Activated CD4-positive, alpha-beta T cell treated with anti-CD3 and anti-CD28 coated beads, Interleukin-2, amount 50 U/mL, for 48 hours (primary cell): ENCODE results near the gene ITSN1.
"Not testable (repeated sequence)": the region's sequence is repeated elsewhere in the genome, so short reads cannot be mapped to it uniquely, and the experiment has no call there.

Experiments used
- DNase-seq, 2 experiments: peaks; one replicate each; pipeline ENCODE4 v3.0.0-alpha.2; 2020

ITSN1 gene

DNA sequence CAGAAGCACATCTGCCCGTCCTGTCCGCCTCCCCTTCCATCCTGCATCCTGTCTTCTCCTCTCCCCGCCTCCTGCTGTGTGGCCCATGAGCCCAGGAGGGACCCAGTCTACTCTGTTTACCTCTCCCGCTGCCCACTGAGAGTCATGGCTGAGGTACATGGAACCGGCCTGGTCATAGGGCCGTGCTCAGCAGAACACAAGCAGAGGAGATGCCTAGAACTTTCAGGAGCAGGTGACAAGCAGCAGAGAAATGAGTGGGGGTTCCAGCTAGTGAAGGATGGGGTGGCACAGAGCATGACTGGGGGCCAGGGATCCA lies 202.5 kb downstream of the ITSN1 start:
- DNase-seq: no peak

DNA sequence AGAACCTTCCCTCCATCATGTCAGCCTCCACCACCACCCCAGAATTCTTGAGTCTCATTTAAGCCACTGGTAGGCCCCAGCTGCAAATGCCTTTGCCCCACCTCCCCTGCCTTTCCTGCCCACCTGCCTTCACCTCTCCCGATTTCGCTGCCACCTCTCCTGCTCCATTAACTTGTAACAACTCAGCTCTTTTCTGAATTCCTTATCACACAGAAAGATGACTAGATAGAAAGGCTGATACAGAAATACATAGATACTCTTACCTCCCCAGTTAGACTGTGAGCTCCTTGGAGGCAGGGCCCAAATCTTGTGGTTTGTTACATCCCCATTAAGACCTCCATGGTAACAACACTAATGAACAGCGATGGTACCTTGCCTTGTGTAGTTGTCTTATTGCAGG lies 203.8 kb downstream of the ITSN1 start:
- no peak for DNase-seq

DNA sequence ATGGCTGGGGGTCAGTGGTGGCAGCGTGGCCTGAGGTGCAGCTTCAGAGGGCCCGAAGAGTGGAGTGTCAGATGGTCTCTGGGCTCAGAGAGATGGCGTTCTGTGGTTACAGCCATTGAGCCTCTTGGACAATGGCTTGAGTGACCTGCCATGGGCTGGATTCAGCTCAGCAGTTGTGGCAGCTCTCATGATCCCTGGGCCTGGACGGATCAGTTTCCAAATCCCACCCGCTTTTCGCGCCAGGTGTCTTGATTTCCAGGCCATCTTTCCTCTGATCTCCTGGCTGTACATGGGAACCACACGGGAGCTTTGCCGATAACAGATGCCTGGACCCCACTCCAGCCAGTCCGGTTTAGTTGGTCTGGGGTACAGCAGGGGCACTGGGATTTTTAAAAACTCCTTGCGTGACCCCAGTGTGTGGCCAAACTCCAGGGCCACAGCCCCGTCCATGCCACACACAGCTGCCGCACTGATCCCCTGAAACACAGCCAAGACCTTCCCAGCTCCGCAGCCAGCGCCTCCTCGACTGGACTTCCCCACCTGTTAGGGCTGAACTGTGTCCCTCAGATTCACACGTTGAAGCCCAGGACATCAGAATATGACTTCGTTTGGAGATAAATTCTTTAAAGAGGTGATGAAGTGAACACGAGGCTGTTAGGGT lies 205.4 kb downstream of the ITSN1 start:
- no peak for DNase-seq

DNA sequence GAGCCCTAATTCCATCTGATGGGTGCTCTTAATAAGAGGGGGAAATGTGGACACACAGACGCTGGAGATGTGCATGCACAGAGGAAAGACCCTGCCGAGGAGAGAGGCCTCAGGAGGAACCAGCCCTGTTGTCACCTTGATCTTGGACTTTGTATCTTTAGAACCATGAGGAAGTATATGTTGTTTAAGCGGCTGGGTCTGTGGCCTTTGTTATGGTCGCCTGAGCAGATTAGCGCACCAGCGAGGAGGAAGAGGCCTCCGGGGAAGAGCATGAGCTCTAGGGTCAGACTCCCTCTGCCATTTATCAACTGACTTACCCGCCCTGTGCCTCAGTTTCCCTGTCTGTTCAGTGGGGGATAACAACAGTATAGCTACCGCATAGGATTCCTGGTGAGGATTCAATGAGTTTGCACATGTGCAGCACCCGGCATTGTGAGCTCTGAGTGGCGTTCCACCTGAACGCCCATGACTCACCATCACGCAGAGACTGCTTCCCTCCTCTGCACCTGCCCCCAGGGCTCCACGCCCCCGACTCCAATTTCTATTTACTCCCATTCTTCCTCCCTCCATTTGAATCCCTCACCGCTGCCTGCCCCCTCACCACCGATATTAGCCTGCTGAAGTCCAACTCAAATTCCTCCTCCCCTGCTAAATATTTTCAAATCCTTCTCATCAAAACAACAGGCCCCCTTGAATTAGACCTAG lies 206.1 kb downstream of the ITSN1 start:
- no peak for DNase-seq

DNA sequence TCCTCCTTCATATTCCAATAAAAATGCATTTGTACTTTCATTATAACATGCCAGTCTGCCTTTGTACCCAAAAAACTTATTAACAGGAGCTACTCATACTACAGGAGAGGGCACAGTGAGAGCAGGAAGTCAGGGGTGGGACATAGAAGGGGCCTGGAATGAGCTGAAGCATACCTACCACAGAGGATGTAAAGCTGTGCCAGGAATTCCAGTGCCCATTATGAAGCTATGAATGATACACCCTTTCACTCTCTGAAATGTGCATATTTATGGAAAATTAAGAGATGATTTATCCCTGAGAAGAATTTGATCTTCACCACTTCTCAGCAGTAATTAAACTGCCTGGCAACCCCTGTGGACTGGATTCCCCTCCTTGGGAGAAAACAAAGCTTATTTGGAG lies 207.5 kb downstream of the ITSN1 start:
- no peak for DNase-seq

DNA sequence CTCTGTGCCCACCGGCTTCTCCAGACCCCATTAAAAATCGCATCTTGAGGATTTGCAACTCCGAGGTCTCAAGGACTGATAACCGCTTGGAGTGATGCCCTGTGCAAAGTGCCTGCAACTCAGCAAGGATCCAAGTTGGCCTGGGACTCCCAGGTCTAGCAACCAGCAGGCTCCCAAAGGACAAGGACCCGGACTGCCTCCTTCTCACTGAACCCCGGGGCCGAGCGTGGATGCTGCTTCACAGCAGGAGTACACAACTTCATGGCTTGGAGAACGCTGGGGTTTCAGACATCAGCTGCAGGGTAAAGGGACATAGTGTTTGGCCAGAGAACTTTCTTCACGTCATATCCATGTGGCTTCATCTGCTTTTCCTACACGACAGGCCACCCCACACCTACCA lies 208.1 kb downstream of the ITSN1 start:
- no peak for DNase-seq

DNA sequence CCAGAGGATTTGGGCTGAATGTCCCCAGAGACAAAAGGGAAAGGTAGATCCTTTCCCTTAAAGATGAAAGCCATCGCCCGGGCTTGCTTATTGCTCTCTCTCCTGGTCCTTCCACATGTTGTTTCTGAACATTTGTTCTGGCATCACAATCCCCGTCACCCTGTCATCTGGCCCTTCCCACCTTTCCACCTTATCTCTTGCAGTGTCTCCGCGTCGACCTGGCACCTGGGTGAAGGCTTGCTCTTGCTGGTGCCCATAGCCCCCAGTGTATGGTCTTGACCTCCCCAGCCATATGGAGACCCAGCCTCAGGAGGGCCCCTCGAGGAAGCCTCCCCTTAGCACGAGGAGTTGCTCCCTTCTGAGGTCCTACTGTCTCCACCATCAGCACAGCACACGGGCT lies 208.7 kb downstream of the ITSN1 start:
- DNase-seq: no peak

DNA sequence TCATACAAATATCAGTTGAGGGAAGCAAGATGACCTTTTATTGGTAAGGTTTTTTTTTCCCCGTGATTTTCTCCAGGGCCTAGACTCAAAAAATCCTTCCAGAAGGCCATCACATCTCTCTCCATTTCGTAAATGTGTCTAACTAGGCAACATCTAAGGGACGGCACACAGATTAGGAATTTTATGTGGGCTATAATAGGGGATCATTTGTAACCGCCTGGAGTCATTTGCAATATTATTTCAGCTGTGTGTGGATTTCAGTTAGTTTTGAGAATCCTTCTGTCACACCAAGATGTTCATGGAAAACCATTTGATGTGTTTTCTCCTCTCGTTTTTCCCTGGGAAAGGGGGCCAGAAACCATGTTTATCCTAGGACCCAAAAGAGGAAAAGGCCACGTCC lies 210.2 kb downstream of the ITSN1 start:
- DNase-seq: no peak

DNA sequence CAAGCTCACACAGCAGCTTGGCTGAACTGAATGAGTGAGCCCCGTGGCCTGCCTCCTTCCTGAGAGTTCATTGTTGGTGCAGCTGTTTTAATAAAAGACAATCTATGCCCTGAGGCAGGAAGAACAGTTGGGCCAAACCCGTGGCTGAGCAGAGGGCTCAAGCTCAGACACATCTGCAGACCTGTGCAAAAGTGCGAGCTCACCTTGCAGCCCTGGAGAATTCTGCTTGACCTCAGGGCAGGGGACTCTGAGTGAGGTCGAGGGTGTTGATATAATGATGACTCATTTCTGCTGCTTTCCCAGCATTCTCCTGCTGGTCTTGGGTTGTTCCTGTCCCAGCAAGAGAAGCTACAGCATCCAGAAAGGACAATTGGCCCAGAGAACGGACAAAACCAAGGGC lies 212.3 kb downstream of the ITSN1 start:
- no peak for DNase-seq

DNA sequence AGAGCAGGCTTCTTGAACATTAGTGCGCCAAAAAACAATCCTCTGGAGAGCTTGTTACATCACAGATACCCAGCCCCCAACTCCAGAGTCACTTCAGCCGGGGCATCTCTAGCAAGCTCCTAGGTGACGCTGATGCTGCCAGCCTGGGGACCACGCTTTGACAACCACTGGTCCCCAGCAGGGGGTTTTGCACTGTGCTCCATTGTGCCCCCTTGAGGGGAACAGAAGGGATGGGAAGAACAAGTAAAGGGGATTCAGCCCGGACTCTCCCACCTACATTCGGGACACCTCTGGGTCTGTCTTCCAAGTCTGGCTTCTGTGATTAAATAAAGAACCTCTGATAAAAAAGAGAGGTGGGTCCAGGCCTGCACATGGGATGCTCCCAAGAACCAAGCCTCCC lies 212.9 kb downstream of the ITSN1 start:
- no peak for DNase-seq

DNA sequence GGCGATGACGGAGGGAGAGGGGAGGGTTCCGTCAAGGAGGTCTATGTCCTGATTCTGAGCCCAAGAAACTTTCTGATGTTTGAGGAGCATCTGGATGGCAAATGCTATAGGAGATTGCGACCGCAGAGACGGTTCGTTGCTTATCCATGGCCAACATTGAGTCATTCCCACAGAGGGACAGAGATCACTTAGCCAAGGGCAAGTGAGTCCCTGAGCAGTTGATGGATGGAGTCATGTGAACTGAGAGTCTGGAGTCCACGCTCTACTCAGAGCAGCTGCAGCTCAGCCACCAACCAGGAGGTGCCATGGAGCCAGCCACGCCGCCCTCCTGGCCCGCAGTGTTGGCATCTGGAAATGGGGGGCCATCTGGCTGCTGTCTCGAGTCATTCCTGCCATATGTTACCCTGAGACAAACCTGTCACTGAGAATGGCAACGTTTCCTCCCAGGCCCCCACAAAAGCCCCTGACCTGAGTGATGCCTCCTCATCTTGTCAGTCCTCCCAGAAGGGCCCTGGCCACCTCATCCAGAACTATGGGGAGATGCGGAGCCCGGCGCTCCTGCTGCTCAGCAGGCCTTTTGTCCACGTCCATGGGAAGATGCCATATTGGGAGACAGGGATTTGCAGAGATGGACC lies 214.7 kb downstream of the ITSN1 start:
- no peak for DNase-seq

DNA sequence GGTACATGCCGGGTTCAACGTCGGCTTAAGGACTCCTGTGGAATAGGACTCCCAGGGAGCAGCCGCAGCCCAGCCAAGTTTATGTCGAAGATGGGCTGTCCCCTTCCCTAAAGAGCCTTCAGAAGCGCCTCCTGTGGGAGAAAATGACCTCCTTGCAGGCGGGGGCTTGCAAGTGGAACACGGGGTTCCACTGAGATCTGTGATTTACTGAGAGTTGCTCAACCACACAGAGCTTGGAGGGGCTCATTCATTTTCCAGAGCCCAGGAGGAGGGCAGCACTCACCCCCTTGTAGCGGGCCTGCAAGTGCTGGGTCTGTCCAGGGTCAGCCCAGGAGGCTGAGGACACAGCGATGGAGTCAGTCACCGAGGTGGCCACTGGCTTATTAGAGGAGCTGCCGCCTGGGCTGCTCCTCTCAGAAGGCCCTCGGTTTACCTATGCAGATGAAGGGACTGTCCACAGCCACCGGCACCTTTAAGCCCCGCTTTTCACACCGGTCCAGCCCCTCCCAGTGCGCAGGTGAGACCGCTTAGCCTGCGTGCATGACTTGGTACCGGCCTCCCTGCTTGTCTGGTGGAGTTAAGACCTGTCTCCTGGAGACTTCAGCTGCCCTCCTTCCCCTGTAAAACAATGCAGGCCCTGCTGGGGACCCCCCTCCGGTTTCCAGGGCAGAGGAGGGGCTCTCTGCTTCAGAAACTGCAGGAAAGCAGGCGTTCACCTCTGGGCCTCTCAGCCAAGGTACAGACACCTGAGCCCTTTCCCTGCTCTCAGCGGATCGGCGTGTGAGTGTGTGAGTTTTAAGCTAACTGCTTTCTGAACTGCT lies 215.8 kb downstream of the ITSN1 start:
- no peak for DNase-seq

DNA sequence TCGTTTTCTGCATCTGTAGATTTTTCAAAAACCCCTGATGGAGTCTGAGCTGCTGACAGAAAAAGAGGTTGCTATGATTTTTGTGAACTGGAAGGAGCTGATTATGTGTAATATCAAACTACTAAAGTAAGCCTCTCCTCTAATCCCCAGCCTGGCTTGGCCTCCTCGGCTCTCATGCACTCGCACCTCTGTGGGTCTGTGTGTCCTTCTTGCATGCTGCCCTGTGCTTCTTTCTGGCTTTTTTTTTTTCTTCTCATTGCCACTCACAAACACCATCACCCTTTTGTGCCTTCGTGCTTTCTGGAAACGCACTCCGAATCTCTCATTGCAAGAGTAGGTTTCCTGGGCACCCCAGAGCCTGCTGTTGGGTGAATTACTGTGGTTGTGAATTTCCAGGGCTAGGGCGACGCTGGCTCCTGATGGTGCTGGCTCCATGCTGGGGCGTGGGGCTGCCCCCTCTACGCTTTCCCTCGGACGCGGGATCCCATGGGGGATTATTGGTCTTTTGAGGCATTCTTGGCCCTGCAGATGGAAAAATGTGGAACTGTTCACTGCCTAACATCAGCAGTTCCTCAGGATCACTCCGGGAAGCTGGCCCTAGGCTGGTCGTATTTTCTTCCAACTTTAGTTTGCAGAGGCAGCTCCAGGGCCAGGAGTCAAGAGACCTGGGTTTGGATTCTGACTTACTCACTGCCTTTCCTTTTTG lies 216.5 kb downstream of the ITSN1 start:
- no peak for DNase-seq

DNA sequence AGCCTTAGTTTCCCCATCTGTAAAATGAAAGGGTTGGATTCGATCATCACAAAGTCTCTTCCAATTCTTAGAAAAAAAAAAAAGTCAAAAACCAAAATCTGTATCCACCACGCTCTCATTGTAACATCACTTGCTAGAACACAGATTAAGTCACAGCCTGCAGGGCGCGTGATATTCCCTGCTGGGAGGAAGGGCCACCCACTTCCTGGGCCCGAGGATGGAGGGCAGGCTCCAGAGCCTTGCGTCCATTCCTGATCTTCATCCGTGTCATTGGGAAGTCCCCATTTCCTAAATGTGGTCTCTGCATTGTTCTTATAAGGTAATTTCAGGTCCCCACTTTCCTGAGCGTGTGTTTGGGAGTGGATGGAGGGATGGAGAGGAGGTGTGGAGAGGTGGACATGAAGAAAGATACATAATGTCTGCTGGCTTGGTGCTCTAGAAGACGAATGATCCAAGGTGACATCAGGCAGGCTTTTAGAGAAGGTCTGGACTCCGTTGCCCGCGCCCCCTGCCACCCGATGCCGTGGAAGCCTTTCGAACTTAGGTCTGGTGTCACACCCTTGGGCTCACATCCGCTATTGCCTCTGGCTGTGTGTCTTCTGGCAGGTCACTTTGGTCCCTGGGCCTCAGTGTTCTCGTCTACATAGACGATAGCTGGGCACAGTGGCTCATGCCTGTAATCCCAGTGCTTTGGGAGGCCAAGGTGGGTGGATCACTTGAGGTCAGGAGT lies 217.2 kb downstream of the ITSN1 start:
- no peak for DNase-seq

DNA sequence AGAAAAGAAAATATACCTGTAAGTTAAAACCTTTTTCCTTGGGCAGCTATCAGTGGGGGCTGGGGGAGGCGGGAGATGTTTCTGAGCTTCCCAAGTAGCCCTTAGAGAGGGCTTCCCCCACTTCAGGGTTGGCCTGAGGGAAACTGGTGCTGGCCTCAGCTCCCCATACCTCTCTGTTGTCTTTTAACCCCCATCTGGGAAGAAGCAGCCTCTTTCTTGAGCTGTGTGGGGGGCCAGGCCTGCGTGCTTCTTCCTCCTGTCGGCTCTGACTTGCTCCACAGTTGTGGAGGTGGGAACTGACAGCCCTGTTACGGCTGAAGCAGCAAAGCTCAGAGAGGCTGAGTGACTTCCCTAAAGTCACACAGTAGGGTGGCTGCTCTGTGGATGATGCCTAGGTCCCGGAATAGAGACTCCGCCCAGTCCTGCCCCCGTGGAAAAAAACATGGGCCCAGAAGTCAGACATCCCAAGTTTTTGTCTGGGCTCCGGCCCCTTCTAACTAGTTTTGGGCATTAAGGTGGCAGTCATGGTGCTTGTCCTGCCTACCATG lies 218.1 kb downstream of the ITSN1 start:
- DNase-seq: no peak

DNA sequence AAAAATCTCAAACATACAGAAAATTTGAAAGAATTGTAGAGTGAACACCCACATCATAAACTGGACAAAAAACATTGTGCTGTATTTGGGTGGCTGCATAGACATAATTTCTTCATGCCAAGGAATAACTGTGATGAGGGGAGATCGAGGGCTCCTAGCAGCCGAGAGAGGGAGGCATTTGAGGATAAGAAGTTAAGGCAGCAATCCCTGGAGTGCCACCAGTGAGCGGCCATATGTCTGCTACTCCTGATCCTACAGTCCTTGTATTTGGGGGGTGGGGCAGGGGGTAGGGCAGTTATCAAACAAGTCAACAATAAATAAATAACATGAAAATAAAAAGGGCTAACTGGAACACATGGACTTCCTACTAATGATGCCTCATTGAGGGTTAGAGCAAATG lies 218.8 kb downstream of the ITSN1 start:
- no peak for DNase-seq

DNA sequence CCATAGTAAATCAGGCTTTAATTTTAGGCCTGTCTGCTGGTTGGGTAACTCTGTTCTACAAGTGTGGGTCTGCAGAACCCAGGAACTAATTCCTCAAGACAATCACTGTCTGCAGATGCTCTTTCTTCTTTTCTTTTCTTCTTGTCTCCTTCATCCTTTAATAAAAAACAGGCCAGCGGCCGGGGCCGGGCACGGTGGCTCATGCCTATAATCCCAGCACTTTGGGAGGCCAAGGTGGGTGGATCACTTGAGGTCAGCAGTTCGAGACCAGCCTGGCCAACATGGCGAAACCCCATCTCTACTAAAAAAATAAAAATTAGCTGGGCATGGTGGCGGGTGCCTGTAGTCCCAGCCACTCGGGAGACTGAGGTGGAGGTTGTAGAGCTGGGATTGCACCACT lies 220.9 kb downstream of the ITSN1 start:
- DNase-seq: not testable (repeated sequence)

DNA sequence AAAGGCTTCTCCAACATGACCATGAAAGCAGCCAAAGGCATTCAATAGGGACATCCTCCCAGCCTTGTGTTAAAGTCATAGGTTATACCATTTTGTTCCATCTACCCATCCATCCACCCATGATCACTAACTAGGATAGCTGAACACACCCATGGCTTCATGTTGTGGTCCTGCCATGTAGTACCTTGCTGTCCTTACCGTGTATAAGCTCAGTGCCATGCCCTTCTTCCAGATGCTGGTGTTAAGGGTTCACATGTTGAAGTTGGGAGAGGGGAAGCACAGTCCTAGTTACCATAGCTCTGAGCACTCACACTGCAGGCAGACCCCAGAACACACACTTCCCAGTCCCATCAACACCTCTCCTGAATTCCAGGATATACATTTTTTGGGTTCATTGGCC lies 221.8 kb downstream of the ITSN1 start:
- no peak for DNase-seq

DNA sequence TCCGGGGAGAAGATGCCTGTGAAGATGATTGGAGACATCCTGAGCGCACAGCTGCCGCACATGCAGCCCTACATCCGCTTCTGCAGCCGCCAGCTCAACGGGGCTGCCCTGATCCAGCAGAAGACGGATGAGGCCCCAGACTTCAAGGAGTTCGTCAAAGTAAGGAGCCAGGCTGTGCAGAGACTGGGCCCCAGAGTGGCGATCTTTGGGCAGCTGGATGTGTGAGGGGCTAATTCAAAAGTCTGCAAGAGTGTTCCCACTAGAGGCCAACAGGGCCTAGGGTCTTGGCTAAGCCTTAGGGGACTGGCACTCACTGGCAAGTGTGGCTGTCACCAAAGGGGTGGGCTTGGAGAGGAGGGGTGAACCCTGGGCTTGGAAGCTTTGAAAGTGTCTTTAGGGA lies 222.9 kb downstream of the ITSN1 start:
- no peak for DNase-seq

DNA sequence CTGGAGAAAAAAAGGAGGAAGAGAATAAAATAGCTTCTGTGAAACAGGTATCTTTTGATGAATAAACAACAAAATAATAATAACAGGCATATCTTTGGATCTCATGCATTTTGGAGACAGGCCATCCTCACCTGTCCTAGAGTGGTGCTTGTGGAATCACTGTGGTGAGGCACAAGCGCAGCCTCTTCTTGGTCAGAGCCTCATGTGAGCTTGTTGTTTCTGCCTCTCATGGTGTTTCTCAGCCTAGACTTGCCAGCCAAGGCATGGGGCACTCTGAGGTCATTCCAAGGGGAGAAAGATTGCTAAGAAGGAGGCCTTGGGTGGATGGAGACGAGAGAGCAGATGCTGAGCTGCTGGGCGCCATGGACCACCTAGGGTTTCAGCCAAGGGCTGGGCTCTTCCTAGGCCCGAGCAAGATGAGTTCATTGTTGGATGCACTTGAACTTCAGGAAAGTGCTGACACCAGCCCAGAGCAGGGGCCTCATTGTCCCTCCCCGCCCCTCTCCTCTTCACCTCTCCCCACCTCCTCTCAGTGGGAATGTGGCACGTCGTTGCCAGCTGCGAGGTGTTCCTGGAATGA lies 223.8 kb downstream of the ITSN1 start:
- DNase-seq: no peak

DNA sequence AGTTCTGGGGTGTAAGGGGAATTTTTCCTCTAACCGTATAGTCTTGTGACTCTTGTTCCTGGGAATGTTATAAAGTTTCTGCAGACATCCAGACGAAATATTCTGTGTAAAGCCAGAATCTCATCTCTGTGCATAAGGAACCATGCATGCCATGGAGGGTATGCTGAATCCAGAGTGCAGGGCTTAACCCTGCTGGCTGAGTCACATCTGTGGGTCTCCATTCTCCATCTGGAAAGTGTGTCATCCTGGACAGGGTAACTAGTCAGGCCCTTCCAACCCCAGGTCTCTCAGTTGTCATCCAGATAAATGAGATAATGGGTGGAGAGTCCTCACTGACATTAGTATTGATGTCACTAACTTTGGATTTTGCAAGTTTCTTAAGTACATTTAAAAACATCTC lies 224.5 kb downstream of the ITSN1 start:
- no peak for DNase-seq

DNA sequence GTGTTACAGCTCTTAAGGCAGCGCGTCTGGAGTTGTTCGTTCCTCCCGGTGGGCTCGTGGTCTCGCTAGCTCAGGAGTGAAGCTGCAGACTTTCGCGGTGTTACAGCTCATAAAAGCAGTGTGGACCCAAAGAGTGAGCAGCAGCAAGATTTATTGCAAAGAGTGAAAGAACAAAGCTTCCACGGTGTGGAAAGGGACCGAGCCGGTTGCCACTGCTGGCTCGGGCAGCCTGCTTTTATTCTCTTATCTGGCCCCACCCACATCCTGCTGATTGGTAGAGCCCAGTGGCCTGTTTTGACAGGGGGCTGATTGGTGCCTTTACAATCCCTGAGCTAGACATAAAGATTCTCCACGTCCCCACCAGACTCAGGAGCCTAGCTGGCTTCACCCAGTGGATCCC lies 225.6 kb downstream of the ITSN1 start:
- DNase-seq: not testable (repeated sequence)
